Stimulated activated CD8-positive, alpha-beta memory T cell treated with anti-CD3 and anti-CD28 coated beads, Interleukin-15, amount 100 ng/mL, for 1 hour (primary cell): Measurements from ENCODE around the gene NKAIN2.

Experiments used
- DNase-seq: peaks from one replicate; pipeline ENCODE4 v3.0.0-alpha.2; 2020; ENCODE audit warnings: low read depth

NKAIN2 gene

GRCh38 chr6:124854338-124854922, 1050.8 kb downstream of the NKAIN2 start:
- no peak for DNase-seq

- no peak for DNase-seq
Measured at GRCh38 chr6:124857746-124858145, 1054.1 kb downstream of the NKAIN2 start.

GRCh38 chr6:124858564-124858963, 1054.9 kb downstream of the NKAIN2 start:
- no peak for DNase-seq

- no peak for DNase-seq
Measured at GRCh38 chr6:124859366-124859765, 1055.7 kb downstream of the NKAIN2 start.

GRCh38 chr6:124866040-124866439, 1062.4 kb downstream of the NKAIN2 start:
- DNase-seq = no peak

- DNase-seq = no peak
Measured at GRCh38 chr6:124867121-124867520, 1063.5 kb downstream of the NKAIN2 start.

- no peak for DNase-seq
Measured at GRCh38 chr6:124868481-124868880, 1064.8 kb downstream of the NKAIN2 start.

GRCh38 chr6:124869416-124869815, 1065.8 kb downstream of the NKAIN2 start:
- DNase-seq = no peak

- DNase-seq = no peak
Measured at GRCh38 chr6:124870611-124871459, 1067.2 kb downstream of the NKAIN2 start.

- DNase-seq = no peak
Measured at GRCh38 chr6:124872361-124873065, 1068.8 kb downstream of the NKAIN2 start.

- no peak for DNase-seq
Measured at GRCh38 chr6:124873066-124873410, 1069.4 kb downstream of the NKAIN2 start.
